HG03565 (cell line): ENCODE results near the gene SDC4.

ENCODE experiments used
- ATAC-seq: cut with Tn5 transposase; IDR thresholded peaks from one replicate; pipeline ENCODE4 v1.9.1; 2021; ENCODE audit warnings: mild to moderate bottlenecking, moderate library complexity; ENCODE audit not compliant: unreplicated experiment

SDC4 gene

GRCh38 chr20:45301824-45302271 lies 46.4 kb downstream of the SDC4 start:
- ATAC-seq = no peak

- ATAC-seq = no peak
Observed at GRCh38 chr20:45300961-45301360, 47.3 kb downstream of the SDC4 start.

- ATAC-seq = no peak
Observed at GRCh38 chr20:45299786-45300185, 48.4 kb downstream of the SDC4 start.

- no peak for ATAC-seq
Observed at GRCh38 chr20:45297786-45298497, 50.3 kb downstream of the SDC4 start.

- ATAC-seq = no peak
Observed at GRCh38 chr20:45294659-45295058, 53.6 kb downstream of the SDC4 start.

- ATAC-seq = no peak
Observed at GRCh38 chr20:45294003-45294368, 54.2 kb downstream of the SDC4 start.

- no peak for ATAC-seq
Observed at GRCh38 chr20:45293041-45294002, 54.9 kb downstream of the SDC4 start.

GRCh38 chr20:45292343-45292742 lies 55.9 kb downstream of the SDC4 start:
- no peak for ATAC-seq

- ATAC-seq = no peak
Observed at GRCh38 chr20:45291526-45291925, 56.7 kb downstream of the SDC4 start.

GRCh38 chr20:45290677-45291355 lies 57.4 kb downstream of the SDC4 start:
- no peak for ATAC-seq

- no peak for ATAC-seq
Observed at GRCh38 chr20:45289942-45290676, 58.1 kb downstream of the SDC4 start.

GRCh38 chr20:45288860-45289259 lies 59.4 kb downstream of the SDC4 start:
- no peak for ATAC-seq

- no peak for ATAC-seq
Observed at GRCh38 chr20:45288376-45288775, 59.8 kb downstream of the SDC4 start.

GRCh38 chr20:45283551-45284057 lies 64.6 kb downstream of the SDC4 start:
- no peak for ATAC-seq

GRCh38 chr20:45282700-45283550 lies 65.3 kb downstream of the SDC4 start:
- no peak for ATAC-seq

- ATAC-seq = no peak
Observed at GRCh38 chr20:45279992-45280391, 68.2 kb downstream of the SDC4 start.

GRCh38 chr20:45275338-45275737 lies 72.9 kb downstream of the SDC4 start:
- ATAC-seq = no peak
